T-helper 2 cell (primary cell): ENCODE measurements around the gene PFKFB3.
"Not testable (repeated sequence)": the region's sequence is repeated elsewhere in the genome, so short reads cannot be mapped to it uniquely, and the experiment has no call there.

Source experiments
- DNase-seq, 5 experiments: peaks; one replicate each; pipeline versions ENCODE4 v3.0.0 to v3.0.0-alpha.2; 2012 to 2022

Gene PFKFB3

DNA sequence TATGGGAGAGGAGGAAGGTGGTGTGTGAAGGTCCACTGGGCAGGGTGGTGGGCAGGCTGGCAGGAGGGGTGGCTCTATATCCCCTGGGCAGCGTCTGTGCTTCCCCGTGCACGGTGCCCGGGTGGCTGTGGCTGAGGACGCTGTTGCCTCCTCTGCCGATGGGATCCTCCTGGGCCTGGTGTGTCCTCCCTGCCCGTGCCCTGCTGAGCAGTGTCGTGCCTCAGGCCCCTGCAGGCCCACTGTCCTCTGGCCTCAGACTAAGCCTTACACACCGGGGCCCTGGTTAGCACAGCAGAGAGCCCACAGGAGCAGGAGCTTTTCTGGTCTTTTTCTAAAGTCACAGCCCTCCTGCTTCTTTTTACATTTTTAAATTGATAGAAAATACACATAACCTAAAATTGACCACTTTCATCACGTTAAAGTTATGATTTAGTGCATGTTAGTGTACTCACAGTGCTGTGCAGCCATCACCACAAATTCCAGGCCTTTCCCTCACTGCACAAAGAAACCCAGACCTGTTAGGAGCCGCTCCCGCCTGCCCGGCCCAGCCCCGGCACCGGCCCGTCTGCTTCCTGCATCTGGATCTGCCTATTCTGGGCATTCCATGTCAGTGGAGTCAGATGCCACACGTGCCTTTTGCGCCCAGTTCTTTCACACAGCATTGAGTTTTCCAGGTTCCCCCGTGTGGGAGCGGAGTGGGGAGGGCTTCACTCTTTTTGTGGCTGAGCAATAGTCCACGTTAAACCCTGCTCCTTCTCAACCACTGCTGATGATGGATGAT is 19.4 kb downstream of the PFKFB3 start:
- DNase-seq: no peak

GRCh38 chr10:6222755-6223154 is 20.0 kb downstream of the PFKFB3 start:
- DNase-seq: no peak

GRCh38 chr10:6223981-6224380 is 21.2 kb downstream of the PFKFB3 start:
- no peak for DNase-seq

- DNase-seq: no peak
Measured at GRCh38 chr10:6224781-6225180, 22.0 kb downstream of the PFKFB3 start.

DNA sequence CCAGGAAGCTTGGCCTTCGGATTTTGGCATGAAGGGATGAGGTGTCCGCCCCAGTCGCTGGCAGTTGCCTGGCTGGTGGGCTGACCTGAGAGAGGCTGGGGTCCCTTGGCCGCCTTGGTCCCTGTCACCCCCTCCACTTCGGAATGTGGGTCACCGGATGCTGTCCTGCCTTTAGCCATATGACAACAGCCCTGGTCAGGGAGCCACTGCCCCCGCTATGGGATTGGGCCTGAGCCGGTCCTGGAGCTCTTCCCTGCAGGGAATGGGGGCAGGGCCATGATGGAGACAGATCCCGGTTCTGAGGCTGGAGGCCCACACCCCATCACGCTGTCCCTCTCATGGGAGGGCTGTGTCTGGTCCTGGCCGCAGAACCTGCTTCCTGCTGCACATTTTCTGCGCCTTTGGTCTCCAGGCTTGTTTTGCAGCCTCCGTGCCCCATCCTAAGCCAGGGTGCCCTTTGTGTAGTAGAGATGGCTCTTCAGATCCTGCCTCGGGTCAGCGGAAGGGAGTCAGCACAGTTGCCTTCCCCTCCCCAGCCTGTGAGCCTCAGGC is 22.6 kb downstream of the PFKFB3 start:
- DNase-seq: no peak

DNA sequence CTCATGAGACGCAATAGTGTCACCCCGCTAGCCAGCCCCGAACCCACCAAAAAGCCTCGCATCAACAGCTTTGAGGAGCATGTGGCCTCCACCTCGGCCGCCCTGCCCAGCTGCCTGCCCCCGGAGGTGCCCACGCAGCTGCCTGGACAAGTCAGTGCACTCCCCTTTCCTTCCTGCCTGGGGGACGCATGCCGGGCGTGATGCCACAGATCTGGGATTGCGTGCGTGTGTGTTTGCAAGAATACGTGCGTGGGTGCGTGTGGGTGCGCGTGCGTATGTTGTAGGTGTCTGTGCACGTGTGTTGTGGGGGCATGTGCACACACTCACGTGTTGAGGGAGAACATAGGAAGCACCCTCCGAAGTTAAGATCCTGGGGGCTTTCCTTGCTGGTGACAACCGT is 23.5 kb downstream of the PFKFB3 start:
- DNase-seq: no peak

GRCh38 chr10:6227346-6227745 is 24.6 kb downstream of the PFKFB3 start:
- no peak for DNase-seq

GRCh38 chr10:6228010-6228511 is 25.3 kb downstream of the PFKFB3 start:
- DNase-seq: no peak

DNA sequence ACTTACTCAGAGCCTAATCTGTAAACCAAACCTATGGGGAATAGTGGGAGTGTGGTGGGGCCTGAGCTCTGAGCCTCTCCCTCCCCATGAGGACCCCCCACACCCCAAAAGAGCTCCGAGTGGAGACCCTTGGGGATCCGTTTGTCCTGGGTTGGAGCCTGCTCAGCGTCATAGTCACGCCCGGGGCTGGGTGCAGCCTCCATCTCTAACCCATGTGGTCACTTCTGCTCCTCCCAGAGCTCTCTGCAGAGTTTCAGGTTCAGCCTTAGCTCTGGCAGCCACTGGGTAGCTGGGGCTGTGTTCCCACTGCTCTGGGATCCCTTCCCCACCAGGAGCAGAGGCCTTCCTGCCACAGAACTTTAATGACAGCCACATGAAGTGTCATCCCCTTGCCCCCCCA is 25.9 kb downstream of the PFKFB3 start:
- DNase-seq: no peak

GRCh38 chr10:6229290-6229689 is 26.6 kb downstream of the PFKFB3 start:
- DNase-seq: no peak

DNA sequence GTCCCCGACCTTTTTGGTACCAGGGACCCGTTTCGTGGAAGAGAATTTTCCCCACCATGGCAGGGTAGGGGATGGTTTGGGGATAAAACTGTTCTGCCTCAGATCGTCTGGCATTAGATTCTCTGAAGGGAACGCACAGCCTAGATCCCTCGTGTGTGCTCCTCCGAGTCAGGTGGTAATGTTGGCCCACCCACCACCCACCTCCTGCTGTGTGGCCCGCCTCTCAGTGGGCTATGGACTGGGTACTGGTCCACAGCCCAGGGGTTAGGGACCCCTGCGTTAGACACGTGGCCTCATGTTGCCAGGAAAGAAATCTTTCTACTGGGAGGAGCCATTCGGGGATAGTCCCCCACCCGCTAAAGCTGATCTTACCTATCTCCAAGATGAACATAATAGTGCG is 27.0 kb downstream of the PFKFB3 start:
- DNase-seq: no peak

DNA sequence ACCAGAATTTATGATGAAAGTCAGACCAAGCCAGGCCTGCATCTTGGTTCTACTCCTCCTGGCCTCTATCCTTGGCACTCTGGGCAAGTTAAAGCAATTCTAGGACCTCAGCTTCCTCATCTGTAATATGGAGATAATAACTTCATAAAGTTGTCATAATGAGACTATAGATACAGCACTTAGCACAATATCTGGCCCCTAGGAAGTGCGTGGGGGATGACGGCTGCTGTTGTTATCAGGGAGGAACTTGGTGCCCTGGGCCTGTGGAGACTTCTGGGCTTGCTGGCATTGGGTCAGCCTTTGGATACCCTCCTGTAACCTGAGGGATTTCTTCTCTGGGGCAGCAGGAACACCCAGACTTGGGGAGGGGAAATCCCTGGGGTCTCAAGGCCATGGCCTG is 27.6 kb downstream of the PFKFB3 start:
- DNase-seq: no peak

DNA sequence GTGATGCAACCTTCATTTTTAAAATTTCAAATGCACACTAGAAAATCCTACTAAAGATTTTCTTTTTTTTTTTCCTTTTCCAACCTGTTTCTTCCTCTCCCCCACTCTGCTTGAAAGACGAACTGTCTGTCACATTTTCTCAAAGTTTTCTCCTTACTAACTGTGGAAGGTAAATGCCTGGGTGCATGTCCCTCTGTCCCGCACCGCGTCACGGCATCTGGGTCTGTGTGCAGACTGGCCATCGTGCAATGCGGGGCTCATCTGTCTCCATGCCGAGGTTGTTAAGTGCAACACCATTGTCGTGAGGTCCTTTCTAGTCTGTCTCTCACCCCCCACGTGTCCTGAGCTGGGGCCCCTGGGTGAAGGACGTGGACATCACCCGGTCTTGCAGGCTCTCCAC is 28.4 kb downstream of the PFKFB3 start:
- DNase-seq: no peak

DNA sequence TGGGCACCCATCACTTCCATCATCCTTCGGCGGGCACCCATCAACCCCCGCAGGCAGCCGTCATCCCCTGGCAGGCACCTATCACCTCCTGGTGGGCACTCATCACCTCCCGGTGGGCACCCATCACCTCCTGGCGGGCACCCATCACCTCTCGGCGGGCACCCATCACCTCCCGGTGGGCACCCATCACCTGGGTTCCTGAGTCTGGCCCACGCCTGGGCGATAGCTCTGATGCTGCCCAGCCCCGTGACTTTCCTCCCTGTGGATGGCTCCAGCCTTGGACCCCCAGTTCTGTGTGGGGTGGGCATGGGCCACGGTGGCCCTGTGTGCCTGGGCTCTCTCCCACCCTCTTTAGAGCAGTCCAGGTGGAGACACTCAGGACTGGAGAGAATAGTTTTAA is 29.0 kb downstream of the PFKFB3 start:
- DNase-seq: no peak

DNA sequence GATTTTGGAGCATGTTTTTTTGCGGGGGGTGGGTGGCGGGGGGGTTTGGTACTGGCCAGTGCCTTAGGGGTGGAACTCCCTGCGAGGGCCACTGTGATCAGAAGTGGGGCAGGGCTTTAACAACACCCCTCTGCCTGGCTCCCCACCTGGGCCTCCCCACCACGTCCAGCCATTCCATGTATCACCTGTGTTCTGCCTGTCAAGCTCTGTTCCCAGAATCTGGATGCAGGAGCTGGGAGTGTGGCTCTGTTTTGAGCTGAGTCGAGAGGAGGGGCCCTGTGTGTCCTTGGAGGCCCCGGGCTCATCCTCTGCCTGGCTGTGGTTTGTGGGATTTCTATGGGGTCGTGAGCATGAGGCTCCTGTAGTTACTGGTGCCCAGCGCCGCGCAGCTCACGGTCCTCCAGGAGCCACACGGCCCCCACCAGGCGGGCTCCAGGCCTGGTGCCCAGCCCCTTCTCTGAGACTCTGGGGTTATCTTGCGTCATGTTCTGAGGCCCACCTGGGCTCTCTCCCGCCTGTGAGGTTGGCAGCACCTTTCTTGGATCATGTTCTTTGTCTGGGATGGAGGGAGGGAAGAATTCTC is 29.6 kb downstream of the PFKFB3 start:
- no peak for DNase-seq

DNA sequence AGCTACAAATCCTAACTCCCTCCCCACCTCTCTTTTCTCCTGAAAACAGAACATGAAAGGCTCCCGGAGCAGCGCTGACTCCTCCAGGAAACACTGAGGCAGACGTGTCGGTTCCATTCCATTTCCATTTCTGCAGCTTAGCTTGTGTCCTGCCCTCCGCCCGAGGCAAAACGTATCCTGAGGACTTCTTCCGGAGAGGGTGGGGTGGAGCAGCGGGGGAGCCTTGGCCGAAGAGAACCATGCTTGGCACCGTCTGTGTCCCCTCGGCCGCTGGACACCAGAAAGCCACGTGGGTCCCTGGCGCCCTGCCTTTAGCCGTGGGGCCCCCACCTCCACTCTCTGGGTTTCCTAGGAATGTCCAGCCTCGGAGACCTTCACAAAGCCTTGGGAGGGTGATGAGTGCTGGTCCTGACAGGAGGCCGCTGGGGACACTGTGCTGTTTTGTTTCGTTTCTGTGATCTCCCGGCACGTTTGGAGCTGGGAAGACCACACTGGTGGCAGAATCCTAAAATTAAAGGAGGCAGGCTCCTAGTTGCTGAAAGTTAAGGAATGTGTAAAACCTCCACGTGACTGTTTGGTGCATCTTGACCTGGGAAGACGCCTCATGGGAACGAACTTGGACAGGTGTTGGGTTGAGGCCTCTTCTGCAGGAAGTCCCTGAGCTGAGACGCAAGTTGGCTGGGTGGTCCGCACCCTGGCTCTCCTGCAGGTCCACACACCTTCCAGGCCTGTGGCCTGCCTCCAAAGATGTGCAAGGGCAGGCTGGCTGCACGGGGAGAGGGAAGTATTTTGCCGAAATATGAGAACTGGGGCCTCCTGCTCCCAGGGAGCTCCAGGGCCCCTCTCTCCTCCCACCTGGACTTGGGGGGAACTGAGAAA is 30.4 kb downstream of the PFKFB3 start:
- DNase-seq: no peak

GRCh38 chr10:6233725-6234277 is 31.1 kb downstream of the PFKFB3 start:
- no peak for DNase-seq

GRCh38 chr10:6234371-6234770 is 31.6 kb downstream of the PFKFB3 start:
- no peak for DNase-seq

DNA sequence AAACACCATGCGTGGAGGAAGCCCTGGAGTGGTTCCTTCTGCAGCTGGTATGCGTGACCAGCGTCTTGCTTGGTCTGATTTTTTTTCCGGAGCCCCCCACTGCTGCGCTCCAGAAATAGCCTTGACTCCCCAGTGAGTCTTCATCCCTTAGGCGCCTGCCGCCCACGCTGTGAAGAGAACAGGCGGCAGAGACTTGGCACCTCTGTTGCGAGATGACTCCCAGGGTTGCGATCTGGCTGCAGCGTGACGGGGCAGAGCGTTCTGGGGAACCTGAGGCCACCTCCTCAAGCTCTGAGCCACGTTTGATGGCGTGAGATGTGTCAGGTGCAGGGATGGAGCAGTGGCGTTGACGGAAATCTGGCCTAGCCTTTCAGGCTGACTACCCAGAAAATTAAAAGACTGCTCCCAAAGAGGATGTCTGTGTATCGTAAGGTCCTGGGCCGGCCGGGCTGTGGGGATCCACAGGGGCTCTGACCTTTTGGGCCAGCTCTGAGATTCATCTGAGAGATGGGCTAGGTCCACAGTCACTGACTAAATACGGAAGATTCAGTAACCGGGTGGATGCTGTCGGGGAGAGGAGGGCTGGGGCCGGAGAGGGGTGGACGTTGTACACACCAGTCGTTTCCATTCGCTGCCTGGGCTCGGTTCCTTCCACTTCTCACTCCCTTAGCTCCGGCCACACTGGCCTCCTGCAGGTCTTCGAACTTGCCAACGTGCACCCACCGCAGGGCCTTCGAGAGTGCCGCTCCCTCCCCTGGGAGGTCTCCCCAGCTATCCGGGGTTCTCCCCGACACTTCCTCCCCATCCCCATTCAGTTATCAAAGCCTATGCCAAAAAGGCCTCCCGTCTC is 33.8 kb downstream of the PFKFB3 start:
- no peak for DNase-seq

DNA sequence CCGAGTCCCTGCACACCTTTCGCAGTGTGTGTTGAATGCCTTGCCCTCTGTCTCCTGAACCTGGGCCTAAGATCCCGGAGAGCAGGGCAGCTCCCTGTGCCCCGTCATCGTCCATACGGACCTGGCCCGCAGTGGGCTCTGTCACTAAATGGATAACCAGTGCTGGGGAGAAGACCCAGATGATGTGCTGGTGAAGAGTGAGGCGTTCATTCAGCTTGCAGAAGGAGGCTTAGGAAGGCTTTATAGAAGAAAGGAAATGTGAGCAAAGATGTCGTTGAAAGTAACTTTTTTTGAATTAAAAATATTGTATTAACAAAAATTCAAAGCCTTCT is 34.4 kb downstream of the PFKFB3 start:
- no peak for DNase-seq

GRCh38 chr10:6238587-6239212 is 36.0 kb downstream of the PFKFB3 start:
- DNase-seq: not testable (repeated sequence)
